ENCODE data around the gene MTA1. TPM values are rescaled to one million over a fixed set of nuclear protein-coding genes. Genes with fewer than 3 reads are reported as not detected.

The MTA1 gene
- polyA plus RNA-seq, 1 of the 3 experiments (the other 2 are of a cell fraction): 96.3 TPM

DNA sequence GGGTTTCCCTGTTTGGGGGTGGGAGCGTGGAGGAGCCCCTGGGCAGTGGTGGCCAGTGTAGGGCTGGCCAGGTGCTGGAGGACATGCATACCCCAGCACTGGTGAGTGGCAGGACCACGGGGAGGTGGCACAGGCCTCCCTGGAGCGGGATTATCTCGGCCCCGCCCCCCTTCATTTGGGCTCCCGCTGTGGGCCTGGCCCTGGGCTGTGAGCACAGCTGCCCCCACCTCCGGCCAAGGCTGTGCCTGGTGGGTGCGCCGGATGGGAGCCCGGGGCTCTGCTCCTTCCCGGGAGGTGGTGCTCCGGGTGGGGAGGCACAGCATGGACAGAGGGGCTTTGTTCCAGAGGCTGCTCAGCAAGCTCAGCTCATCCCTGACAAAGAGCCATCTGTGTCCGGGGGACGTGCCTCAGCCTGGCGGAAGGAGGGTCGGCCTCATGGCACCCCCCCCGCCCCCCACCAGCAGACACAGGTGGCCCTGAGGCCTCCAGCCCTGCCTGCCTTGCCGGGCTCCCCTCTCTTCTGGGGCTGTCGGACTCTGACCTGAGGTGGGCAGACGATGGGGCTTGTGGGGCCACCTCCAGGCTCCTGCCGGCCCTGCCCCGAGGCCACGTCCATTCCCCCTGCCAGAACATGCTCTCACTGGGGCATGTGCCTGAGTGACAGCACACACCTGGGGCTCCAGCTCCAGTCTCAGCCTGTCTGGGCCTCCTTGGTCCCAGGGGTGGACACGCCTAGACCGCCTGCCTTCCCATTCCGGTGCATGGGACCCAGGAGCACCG, 79.8 kb downstream of the MTA1 start:
- H2AFZ ChIP-seq (ENCODE audit: low read depth): no peak overlapping the region
- H4K20me1 ChIP-seq (ENCODE audit: insufficient read depth): no peaks in the 10 kb centered on the region
- H3K4me1 ChIP-seq (ENCODE audit: control insufficient read depth in 1 of 2, insufficient read depth in 2 of 2, low read depth in 1 of 2, low read length in 1 of 2): peaks cover 0 to 3% of the 10 kb centered on the region in 2 experiments; a peak in 1 of 4 replicates
- 100% methylated on average over 2 of the region's 27 CpGs for WGBS (ENCODE audit: low lambda C conversion rate)
- H3K27me3 ChIP-seq (ENCODE audit: insufficient read depth): no peaks in the 10 kb centered on the region
- no peaks in the 10 kb centered on the region for H3K36me3 ChIP-seq (replicated peaks in 1 of 2; ENCODE audit: control insufficient read depth in 1 of 2, insufficient read depth in 2 of 2, low read length in 1 of 2)
- ChIA-PET POLR2A (interaction anchor here (0.8 kb wide), 1 partner anchor 18 kb away, joined by 3 read pairs; no protein-coding TSS in a partner anchor), CTCF (interaction anchor here (0.6 to 1.4 kb wide), 3 partner anchors 8 to 18 kb away, joined by 4 to 5 read pairs (median 4); no protein-coding TSS in a partner anchor)
- H3K4me3 ChIP-seq (ENCODE audit: low read depth in 2 of 2, low read length in 1 of 2): no peak overlapping the region
- H3K9ac ChIP-seq: no peak overlapping the region
- H3K27ac ChIP-seq (ENCODE audit: low read depth in 2 of 2, low read length in 1 of 2): no peak overlapping the region
- peak; percentile 33 for DNase-seq
- no peak for TF ChIP-seq POLR2AphosphoS5 (IDR thresholded peaks at IDR 0.05; ENCODE audit: low read depth, low read length)
- TF ChIP-seq SMC3 (IDR thresholded peaks at IDR 0.05; ENCODE audit: low read depth, low read length): no peak
- no peak for TF ChIP-seq JUND (IDR thresholded peaks at IDR 0.05)
- TF ChIP-seq TEAD4 (IDR thresholded peaks at IDR 0.05; ENCODE audit: borderline replicate concordance, insufficient read depth): no peak
- TF ChIP-seq, protein P1, sequence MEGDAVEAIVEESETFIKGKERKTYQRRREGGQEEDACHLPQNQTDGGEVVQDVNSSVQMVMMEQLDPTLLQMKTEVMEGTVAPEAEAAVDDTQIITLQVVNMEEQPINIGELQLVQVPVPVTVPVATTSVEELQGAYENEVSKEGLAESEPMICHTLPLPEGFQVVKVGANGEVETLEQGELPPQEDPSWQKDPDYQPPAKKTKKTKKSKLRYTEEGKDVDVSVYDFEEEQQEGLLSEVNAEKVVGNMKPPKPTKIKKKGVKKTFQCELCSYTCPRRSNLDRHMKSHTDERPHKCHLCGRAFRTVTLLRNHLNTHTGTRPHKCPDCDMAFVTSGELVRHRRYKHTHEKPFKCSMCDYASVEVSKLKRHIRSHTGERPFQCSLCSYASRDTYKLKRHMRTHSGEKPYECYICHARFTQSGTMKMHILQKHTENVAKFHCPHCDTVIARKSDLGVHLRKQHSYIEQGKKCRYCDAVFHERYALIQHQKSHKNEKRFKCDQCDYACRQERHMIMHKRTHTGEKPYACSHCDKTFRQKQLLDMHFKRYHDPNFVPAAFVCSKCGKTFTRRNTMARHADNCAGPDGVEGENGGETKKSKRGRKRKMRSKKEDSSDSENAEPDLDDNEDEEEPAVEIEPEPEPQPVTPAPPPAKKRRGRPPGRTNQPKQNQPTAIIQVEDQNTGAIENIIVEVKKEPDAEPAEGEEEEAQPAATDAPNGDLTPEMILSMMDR (IDR thresholded peaks at IDR 0.05): no peak
- TF ChIP-seq, protein P2, sequence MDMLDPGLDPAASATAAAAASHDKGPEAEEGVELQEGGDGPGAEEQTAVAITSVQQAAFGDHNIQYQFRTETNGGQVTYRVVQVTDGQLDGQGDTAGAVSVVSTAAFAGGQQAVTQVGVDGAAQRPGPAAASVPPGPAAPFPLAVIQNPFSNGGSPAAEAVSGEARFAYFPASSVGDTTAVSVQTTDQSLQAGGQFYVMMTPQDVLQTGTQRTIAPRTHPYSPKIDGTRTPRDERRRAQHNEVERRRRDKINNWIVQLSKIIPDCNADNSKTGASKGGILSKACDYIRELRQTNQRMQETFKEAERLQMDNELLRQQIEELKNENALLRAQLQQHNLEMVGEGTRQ (IDR thresholded peaks at IDR 0.05; ENCODE audit: borderline replicate concordance, low read depth, low read length): no peak
- TF ChIP-seq NRF1 (IDR thresholded peaks at IDR 0.05; ENCODE audit: low read depth, low read length): no peak
- TF ChIP-seq MEF2A (IDR thresholded peaks at IDR 0.05; ENCODE audit: borderline replicate concordance, low read depth): no peak
- TF ChIP-seq, protein P3, sequence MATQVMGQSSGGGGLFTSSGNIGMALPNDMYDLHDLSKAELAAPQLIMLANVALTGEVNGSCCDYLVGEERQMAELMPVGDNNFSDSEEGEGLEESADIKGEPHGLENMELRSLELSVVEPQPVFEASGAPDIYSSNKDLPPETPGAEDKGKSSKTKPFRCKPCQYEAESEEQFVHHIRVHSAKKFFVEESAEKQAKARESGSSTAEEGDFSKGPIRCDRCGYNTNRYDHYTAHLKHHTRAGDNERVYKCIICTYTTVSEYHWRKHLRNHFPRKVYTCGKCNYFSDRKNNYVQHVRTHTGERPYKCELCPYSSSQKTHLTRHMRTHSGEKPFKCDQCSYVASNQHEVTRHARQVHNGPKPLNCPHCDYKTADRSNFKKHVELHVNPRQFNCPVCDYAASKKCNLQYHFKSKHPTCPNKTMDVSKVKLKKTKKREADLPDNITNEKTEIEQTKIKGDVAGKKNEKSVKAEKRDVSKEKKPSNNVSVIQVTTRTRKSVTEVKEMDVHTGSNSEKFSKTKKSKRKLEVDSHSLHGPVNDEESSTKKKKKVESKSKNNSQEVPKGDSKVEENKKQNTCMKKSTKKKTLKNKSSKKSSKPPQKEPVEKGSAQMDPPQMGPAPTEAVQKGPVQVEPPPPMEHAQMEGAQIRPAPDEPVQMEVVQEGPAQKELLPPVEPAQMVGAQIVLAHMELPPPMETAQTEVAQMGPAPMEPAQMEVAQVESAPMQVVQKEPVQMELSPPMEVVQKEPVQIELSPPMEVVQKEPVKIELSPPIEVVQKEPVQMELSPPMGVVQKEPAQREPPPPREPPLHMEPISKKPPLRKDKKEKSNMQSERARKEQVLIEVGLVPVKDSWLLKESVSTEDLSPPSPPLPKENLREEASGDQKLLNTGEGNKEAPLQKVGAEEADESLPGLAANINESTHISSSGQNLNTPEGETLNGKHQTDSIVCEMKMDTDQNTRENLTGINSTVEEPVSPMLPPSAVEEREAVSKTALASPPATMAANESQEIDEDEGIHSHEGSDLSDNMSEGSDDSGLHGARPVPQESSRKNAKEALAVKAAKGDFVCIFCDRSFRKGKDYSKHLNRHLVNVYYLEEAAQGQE (IDR thresholded peaks at IDR 0.05; ENCODE audit: low read depth, low read length): no peak
- TF ChIP-seq GABPA (IDR thresholded peaks at IDR 0.05; ENCODE audit: low read depth): no peak
- no peak for TF ChIP-seq RXRA (IDR thresholded peaks at IDR 0.05; ENCODE audit: borderline replicate concordance, low read depth)
- TF ChIP-seq RAD21 (IDR thresholded peaks at IDR 0.05; ENCODE audit: low read length): no peak
- TF ChIP-seq MXI1 (IDR thresholded peaks at IDR 0.05; ENCODE audit: low read depth, low read length): no peak
- TF ChIP-seq EP300 (IDR thresholded peaks at IDR 0.05; ENCODE audit: borderline replicate concordance in 1 of 2, low read depth in 1 of 2, low read length in 1 of 2): no peak
- TF ChIP-seq, protein P4, sequence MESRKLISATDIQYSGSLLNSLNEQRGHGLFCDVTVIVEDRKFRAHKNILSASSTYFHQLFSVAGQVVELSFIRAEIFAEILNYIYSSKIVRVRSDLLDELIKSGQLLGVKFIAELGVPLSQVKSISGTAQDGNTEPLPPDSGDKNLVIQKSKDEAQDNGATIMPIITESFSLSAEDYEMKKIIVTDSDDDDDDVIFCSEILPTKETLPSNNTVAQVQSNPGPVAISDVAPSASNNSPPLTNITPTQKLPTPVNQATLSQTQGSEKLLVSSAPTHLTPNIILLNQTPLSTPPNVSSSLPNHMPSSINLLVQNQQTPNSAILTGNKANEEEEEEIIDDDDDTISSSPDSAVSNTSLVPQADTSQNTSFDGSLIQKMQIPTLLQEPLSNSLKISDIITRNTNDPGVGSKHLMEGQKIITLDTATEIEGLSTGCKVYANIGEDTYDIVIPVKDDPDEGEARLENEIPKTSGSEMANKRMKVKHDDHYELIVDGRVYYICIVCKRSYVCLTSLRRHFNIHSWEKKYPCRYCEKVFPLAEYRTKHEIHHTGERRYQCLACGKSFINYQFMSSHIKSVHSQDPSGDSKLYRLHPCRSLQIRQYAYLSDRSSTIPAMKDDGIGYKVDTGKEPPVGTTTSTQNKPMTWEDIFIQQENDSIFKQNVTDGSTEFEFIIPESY (IDR thresholded peaks at IDR 0.05; ENCODE audit: borderline replicate concordance, low read depth): no peak
- no peak for TF ChIP-seq GATA2 (CRISPR knock-in tag; IDR thresholded peaks at IDR 0.05)
- H3K9me2 ChIP-seq: no peaks in the 10 kb centered on the region
- H3F3A ChIP-seq (replicated peaks; ENCODE audit: insufficient read depth): no peaks in the 10 kb centered on the region
- H3K9me3 ChIP-seq: no peaks in the 10 kb centered on the region
- no peaks in the 10 kb centered on the region for H3K79me2 ChIP-seq (ENCODE audit: insufficient read depth)
- no peak overlapping the region for H3K4me2 ChIP-seq
